ENCODE results near the gene GRID1.

Gene GRID1

DNA sequence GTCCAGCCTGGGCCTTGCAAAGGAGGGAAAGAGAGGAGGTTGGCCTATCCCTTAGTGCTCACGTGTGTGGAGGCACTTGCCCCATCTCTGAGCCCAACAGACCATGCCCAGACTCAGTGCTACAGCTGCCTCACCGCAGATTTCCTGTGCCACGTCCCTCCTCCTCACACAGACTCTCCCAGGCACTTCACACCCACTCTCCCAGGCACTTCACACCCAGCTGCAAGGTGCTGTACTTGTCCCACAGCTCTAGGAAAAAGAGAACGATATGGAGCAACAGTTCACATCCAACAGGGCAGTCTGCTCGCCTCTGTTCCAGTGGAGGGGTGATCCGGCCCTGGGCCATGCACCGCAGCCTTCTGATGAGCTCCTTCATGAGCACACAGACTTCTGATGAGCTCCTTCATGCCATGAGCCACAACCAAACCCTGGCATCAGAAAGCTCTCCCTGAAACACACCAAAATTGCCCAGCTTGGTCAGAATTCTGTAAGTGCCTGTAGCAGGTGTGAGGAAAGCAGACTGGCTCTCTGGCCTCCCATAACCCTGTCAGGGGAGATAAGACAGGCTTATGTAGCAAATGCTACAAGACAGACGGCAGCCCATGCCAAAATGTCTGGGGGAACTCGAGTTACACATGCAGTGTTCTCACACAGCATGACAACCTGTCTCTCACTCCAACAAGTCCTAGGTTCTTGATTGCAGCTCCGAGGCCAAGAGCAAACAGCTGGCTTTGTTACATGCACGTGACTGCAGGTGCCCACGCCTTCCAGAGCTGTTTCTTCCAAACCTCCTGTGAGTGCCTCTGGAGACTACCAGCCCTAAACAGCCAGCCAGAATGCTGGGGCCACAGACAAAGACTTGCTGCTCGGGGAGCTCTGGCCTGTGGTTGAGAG lies 348.5 kb downstream of the GRID1 start:
- DNase-seq, result no peak

DNA sequence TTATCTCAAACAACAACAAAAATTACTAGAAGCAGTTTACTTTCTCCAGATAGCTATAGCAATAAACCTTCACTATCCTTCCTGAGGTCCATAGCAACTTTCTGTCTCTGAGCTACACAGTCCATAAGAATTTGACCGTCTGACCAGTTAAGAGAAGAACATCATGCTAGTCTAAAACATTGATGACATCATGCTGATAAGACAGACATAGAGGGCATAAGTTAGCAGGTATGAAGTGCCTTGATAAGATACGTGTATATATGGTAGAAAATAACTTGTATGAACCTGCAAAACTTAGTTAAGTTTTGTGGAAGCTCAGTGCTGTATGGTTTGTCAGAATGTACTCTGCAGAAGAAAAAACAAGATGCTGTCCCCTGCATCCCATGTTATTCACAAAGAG lies 353.0 kb downstream of the GRID1 start:
- DNase-seq, result no peak

DNA sequence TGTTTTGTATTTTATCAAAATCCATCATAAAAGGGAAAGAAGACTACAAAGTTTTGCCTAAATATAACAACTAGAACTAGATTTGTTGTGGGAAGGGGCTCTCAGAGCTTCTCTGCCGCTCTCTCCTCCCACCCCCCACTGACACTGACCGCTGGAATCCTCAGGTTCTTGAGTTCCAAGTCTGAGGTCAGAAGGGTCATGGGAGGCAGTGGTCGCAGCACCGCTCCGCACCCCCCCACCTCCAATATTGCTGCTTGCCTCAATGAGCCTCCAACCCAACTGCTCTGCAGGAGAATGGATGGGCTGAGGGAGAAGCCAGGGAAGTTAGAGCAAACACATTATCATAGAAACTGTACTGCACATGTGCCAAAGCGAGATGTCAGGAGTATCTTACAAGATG lies 359.4 kb downstream of the GRID1 start:
- no peak for DNase-seq

DNA sequence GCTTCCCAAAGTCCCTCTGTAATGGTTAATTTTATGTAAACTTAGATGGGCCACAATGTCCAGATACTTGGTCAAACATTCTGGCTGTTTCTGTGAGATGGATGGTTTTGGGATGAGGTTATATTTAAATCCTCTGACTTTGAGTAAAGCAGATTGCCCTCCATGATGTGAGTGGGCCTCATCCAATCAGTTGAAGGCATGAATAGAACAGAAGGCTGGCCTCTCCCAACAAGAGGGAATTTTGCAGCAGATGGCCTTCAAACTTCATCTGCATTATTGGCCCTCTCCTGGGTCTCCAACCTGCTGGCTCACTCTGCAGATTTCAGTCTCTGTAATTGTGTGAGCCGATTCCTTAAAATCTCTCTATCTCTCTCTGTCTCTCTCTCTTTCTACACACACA lies 362.3 kb downstream of the GRID1 start:
- DNase-seq, result no peak

DNA sequence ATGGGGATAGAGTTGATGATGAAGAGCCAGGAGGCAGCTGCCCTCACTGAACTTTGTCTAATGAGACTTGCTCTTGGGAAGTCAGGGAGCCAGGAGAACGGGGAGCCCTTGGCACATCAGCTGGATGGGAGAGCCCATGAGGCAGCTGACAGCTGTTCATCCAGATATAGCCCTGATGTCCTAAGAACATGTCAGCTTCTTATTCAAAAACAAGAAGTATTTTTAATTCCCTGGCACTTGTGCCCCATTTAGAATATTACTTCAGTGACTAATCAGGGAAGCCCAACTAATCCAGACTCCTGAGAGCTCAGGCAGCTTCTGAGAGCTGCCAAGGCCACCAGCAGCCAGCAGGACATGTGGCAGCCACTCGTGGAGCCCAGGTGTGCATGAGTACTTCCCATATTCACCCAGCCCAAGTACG lies 363.4 kb downstream of the GRID1 start:
- no peak for DNase-seq

DNA sequence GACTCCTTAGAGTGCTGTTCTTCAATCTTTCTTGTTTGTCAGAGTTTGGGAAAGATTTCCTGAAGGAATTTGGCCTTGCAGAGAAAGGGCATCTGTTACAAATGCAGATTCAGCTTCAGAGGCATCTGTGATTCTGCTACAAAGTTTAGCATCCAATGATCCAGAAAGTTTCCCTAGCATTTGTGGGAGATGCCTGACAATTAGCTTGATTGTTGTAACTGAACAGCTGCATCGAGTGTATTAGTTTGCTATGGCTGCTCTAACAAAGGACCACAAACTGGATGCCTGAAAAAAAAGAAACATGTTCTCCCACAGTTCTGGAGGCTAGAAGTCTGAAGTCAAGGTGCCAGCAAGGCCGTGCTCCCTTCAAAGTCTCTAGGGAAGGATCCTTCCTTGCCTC lies 365.1 kb downstream of the GRID1 start:
- DNase-seq, result no peak

DNA sequence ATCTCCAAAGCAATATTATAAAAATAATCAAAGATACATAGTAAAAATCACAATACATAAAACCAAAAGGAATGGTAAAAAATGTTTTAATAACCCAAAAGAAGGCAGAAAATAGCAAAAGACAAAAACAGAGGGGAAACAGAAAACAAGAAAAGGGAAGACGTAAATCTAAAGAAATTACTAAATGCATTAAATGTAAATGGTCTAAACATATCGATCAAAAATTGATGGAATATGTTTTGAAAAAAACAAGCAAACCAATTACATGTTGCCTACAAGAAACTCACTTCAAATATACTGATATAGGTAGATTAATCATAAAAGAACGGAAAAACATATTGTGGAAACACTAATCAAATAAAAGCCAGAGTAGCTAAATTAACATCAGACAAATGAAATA lies 369.1 kb downstream of the GRID1 start:
- DNase-seq, result no peak

DNA sequence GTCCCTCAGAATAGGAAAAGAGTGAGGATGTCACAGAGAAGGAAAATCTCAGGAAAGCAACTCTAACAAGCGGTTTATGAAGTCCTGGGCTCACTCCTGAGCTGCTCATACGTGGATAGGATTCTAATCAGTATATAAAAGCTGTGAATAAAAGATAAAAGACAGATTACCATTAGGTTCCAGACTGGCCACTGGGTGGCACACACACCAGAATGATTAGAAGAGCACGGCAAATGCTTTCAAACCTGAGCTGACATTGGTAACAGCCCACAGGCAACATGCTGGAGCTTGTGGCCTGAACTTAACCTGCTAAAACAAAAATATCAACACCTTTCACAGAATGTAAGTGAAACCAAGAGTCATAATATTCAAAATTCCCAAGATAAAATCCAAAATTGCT lies 370.8 kb downstream of the GRID1 start:
- DNase-seq, result peak; percentile 24 to 35

DNA sequence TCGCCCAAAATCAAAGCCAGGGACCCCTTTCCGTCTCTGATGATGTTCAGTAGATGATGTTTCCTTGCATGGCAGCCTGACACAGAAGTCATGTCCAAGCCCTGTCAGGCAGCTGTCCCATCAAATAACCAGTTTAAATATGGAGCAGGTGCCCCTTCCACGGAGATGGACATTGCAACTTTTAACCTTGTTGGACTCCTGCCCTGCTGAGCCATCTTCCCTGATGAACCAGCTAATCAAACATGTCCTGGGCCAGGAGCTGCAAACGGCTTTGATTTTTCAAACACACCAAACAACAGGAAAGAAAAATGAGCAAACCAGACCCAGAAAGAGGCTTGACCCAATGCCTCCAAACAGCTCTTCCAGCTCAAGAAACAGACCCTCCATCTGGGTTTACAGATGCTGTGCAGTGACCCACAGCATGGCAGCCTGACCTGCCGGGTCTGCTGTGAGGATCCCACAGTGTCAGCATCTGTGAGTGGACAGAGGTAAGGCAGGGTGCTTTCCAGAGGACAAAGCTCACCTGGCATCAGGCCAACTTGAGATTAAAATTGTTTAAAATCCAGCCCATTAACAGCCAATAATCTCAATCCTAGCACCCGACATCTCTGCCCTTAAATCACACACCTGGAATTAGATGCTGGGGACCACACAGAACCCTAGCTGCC lies 372.6 kb downstream of the GRID1 start:
- no peak for DNase-seq

DNA sequence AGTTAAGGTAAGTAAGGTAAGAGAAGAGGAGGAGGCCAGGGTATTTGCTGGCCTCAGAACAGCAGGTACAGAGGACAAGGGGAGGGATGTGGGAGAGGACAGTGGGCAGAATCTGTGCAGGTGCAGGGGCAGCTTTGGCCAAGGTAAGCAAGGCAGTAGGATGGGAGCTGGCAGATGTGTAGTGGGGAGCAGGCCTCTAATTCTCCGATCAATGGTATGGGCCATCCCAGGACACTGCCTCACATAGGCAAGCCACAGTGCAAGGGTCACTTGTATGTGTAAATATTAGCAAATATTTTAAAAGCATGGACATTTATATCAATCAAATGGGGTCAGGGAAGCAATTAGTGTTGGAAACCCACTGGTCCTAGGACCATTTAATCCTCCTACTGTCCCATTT lies 373.5 kb downstream of the GRID1 start:
- no peak for DNase-seq

DNA sequence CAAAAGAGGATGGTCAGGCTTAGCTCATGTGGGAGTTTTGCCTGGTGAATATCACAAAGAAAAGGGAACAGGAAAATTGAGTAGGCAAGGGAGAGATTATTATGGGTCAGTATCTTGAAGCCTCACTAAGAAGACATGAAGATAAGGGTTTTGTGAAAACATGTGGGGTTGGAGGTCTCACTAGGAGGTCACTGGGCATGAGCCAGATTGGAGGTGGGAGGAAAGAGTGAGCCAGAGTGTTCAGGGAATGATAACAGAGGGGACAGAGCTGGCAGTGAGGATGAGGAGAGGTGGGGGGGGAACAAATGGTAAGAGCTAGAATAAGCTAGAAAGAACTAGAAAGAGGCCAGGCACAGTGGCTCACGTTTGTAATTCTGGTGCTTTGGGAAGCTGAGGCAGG lies 374.3 kb downstream of the GRID1 start:
- DNase-seq, result no peak

DNA sequence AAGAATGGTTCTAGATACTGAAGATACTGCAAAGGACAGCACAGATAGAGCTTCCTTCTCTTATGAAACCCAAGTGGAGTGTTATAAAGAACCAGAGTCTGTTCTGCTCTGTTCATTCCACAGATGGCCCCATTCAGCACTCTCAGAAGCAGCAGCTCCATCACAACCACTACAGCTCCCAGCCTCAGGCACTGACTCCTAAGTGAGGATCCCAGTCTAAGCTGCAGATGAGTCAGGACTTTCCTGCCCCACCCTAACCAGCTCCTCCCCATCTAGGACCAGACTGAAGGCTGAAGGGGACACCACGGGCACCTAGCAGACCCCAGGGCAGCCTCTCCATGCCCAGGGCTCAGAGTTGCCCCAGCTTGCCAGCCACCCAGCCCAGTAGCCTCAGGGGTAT lies 379.8 kb downstream of the GRID1 start:
- no peak for DNase-seq

DNA sequence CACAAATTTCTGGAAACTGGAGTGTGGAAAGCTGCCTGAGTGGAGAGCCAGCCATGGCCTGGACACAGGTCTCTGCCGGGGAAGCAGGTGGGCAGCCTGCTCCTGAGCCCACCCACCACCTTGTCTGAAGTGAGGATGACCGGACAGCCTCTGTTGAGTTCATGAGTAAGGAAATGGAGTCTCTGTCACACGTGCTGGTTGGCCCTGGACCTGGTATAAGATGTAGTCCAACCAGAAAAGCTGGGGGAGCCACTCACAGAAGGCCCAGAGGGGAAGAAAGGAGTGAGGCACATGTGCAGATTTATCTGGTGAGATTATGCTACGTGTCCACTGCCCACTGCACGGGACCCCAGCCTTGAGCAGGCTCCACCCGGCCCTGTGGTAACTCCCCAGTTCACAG lies 383.5 kb downstream of the GRID1 start:
- no peak for DNase-seq

DNA sequence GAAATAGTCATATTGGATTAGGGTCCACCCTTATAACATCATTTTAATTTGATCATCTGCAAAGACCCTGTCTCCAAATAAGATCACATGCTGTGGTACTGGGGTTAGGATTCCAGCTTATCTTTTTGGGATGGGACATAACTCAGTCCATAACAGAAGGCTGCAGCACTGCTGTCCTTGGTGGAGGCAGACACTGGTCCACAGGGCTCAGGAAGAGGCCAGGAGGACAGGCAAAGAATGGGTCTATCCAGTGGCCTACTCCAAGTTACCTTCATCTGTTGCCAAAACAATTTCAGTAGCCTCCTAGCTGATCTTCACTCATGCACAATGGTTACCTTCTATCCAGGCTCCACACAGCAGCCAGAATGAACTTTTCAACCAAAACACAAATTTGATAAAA lies 387.0 kb downstream of the GRID1 start:
- DNase-seq, result no peak

DNA sequence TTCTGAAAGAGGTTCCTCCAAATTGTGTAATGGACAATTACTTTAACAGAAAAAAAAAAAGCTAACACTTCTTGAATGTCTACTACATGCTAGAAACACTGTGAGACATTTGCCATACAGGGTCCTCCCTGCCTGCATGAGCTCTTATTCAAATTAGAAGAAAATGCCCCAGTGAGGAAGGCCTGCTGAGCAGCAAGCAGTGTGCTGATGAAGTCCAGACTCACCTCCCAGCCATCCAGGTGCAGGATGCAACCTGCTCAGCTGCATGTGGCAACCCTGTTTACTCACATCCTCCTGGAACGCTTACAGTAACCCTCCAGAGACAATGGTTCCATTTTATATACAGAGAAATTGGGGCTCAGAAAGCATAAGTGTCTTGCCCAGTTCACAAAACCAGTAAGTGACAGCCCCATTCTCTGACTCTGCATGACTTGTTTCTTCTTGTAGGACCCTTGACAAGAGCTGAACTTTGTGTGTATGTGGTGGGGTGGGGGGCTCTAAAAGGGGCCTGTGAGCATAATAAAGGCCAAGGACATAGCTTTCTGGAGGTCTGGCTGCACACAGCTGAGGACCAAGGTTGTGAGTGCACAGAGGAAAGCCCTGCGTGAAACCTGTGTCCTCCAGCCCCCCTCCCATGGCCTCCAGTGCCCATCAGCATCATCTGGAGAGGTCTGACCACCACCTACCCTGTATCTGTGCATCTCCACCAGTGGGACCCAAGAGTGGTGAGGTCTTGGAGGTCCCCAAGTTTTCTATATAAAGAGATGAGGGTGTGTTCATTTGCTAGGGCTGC lies 387.8 kb downstream of the GRID1 start:
- no peak for DNase-seq

DNA sequence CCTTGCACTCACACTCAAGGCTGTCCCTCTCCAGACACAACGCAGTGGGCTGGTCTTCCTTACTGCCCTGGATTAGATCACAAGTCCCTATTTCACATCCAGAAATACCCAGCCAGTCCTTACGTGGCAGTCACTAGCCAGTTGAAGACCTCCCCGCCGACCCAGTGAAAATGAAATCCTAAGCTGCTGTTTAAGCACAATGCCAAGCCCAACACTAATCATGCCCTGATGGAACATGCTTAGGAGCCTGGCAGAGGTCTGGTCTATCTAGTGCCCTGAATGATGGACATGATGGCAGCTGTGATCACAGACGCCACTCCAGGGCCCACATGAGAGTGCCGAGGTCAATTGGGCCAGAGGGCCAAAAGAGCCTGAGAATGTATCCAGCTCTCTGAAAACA lies 389.0 kb downstream of the GRID1 start:
- no peak for DNase-seq

DNA sequence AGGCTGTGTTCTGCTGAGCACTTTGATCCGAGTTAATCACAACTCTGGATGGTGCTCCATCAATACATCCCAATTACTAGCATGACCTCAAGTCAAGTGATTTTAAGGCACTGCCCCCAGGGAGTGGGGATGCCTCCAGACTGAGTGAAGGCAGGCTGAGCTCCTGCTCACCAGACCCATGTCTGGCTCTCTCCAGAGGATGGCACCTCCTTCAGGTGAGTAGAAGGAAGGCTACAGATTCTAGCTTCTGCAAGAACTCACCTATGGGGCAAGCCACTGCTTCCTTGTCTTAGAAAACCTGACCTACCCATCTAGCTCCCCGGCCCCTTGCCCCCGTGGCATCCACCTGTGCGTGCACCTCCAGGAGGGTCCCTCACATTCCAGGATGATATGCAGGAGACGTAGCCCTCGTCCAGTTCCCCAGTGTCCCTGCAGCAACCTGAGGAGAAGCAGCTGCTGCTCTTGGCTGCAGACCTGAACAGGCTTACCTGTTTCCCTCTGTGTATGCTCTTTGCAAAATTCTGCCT lies 390.3 kb downstream of the GRID1 start:
- DNase-seq, result no peak

DNA sequence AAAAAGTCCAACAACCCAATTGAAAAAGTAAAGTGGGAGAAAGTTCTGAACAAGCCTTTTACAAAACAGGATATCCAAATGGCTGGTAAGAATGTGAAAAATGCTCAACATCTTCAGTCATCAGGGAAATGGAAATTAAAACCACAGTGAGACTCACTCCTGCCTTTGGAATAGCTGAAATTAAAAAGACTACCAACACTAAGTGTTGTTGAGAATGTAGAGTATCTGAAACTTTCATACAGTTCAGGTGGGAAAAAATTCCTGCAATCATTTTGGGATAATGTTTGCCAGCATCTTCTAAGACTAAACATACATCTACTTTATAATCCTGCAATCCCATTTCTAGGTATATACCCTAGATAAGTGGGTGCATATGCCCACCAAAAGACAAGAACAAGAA lies 395.1 kb downstream of the GRID1 start:
- DNase-seq, result no peak

DNA sequence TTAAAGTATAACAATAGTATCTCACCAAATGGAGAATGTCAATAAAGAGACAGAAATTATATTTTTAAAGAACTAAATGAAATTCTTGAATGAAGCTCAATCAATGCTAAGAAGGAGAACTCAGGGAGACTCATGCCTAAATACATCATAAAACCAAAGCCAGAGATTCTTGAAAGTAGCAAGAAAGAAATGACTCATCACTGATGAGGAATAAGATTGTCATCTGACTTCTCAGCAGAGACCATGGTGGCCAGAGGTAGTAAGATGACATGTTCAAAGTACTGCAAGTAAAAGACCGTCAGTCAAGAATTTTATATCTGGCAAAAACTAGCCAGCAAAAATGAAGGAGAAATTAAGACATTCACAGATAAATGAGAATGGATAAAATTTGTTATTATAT lies 399.0 kb downstream of the GRID1 start:
- DNase-seq, result no peak

DNA sequence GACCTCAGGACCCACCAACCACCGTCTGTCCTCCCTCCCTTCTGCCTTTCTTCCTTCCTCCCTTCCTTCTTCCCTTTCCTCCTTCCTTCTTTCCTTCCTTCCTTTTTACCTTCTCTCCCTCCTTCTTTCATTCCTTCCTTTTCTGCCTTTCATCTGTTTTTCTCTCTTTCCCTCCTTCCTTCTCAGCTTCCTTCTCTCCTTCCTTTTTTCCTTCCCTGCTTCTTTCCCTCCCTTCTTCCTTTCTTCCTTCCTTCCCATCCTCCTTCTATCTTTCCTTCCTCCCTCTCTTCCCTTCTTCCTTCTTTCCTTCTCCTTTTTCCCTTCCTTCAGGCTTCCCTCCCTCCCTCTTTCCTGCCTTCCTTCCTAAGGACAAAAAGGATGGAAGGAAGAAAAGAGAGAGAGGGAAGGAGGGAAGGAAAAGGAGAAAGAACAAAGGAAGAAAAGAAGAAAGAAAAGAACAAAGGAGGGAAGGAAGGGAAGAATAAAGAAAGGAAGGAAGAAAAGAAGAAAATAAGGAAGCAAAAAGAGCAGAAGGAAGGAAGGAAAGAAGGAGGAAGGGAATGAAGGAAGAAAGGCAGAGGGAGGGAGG lies 405.0 kb downstream of the GRID1 start:
- no peak for DNase-seq

DNA sequence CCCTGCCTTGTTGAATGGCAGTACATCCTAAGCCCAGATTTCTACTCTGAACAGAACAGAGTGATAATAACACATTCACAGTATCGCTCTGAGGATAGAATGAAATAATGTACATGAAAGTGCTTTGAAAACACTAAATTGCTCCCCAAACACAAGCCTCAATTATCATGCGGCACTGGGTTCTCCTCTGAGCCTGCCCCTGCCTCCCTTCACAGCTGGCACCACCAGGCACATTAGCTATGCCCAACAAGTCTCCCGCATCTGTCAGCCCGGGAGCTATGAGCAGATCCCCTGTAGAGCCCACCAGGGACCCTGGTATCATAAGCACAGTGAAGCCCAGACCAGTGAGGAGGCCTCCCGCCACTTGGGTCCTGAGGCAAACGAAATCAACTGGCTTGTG lies 405.5 kb downstream of the GRID1 start:
- no peak for DNase-seq

DNA sequence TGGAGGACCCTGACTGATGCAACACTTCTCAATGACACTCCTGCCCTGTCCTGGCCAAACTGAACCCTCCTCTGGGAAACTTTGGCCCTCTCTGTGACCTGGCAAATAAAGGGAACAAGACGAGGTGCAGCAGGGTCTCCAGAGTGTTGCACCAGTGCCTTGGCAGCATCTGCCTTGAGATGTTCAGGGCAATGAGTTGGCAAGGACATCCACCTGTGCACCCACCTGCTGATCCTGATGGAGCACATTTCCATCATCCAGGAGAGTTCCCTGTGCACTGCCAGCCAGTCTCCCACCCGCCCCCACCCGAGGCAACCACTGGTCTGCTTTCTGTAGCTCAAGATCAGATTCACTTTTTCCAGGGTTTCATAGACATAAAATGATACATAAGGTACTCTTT lies 407.4 kb downstream of the GRID1 start:
- no peak for DNase-seq

DNA sequence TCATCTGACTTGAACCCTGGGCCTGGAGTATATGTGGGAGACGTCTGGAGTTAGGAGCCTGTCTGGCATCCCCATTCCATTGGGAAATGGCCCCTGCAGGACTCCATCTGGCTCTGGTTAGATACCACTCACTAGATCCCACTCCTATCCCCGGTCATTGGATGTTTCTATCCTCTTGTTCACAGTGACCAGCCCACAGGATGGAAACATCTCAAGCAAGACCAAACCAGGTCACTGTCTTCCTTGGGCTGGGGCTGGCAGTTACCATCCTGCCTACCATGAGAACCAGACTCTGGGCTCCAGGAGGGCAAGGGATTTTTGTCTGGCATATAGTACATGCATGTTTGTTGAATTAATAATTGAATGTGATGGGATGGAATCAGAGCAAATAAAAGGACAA lies 415.7 kb downstream of the GRID1 start:
- no peak for DNase-seq
